ENCODE results near the gene CELF1.

The CELF1 gene

GRCh38 chr11:47507563-47508239 lies 45.2 kb downstream of the CELF1 start:
- no peak for DNase-seq

GRCh38 chr11:47506795-47507562 lies 46.0 kb downstream of the CELF1 start:
- no peak for DNase-seq

GRCh38 chr11:47506373-47506772 lies 46.6 kb downstream of the CELF1 start:
- DNase-seq = no peak

GRCh38 chr11:47504910-47505309 lies 48.0 kb downstream of the CELF1 start:
- DNase-seq = no peak

- DNase-seq = no peak
These were observed 49.7 kb downstream of the CELF1 start for GRCh38 chr11:47503227-47503626.

GRCh38 chr11:47502767-47503166 lies 50.2 kb downstream of the CELF1 start:
- no peak for DNase-seq

GRCh38 chr11:47501101-47501500 lies 51.8 kb downstream of the CELF1 start:
- DNase-seq = no peak

- DNase-seq = no peak
These were observed 52.8 kb downstream of the CELF1 start for GRCh38 chr11:47500121-47500520.

GRCh38 chr11:47499614-47500013 lies 53.3 kb downstream of the CELF1 start:
- no peak for DNase-seq

- no peak for DNase-seq
These were observed 53.8 kb downstream of the CELF1 start for GRCh38 chr11:47499161-47499560.

GRCh38 chr11:47498584-47499152 lies 54.3 kb downstream of the CELF1 start:
- DNase-seq = no peak

GRCh38 chr11:47498149-47498548 lies 54.8 kb downstream of the CELF1 start:
- no peak for DNase-seq

- DNase-seq = no peak
These were observed 56.1 kb downstream of the CELF1 start for GRCh38 chr11:47496808-47497207.

- DNase-seq = no peak
These were observed 57.1 kb downstream of the CELF1 start for GRCh38 chr11:47495856-47496217.

- no peak for DNase-seq
These were observed 57.7 kb downstream of the CELF1 start for GRCh38 chr11:47495011-47495855.

GRCh38 chr11:47489395-47489755 lies 63.6 kb downstream of the CELF1 start:
- no peak for DNase-seq

GRCh38 chr11:47488674-47489394 lies 64.1 kb downstream of the CELF1 start:
- DNase-seq = no peak

GRCh38 chr11:47488111-47488510 lies 64.8 kb downstream of the CELF1 start:
- DNase-seq = no peak

- DNase-seq = no peak
These were observed 65.5 kb downstream of the CELF1 start for GRCh38 chr11:47487421-47487820.

GRCh38 chr11:47485107-47485506 lies 67.8 kb downstream of the CELF1 start:
- no peak for DNase-seq

- no peak for DNase-seq
These were observed 69.5 kb downstream of the CELF1 start for GRCh38 chr11:47483457-47483856.

- DNase-seq = no peak
These were observed 72.2 kb downstream of the CELF1 start for GRCh38 chr11:47480762-47481161.

Data from 8988T (cell line).